ENCODE measurements around the gene ZNF235. TPM values are rescaled to one million over a fixed set of nuclear protein-coding genes. Genes with fewer than 3 reads are reported as not detected.

Gene ZNF235
- total RNA-seq, 1 donor from 2014 or later: 14.4 TPM

DNA sequence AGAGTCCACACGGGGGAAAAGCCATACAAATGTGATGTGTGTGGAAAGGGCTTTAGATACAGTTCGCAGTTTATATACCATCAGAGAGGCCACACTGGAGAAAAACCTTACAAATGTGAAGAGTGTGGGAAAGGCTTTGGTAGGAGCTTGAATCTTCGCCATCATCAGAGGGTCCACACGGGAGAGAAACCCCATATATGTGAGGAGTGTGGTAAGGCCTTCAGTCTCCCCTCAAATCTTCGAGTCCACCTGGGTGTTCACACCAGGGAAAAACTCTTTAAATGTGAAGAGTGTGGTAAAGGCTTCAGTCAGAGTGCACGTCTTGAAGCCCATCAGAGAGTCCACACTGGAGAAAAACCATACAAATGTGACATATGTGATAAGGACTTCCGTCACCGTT lies 68.4 kb downstream of the ZNF235 start:
- no peak for DNase-seq
- H3K36me3 Mint-ChIP-seq (ENCODE audit: unreplicated experiment): peaks cover 45% of the 10 kb centered on the region
- no peak overlapping the region for H3K4me3 Mint-ChIP-seq (ENCODE audit: unreplicated experiment)
- no peak for TF ChIP-seq CTCF (IDR thresholded peaks at IDR 0.05; ENCODE audit: partially characterized antibody, unreplicated experiment)
- no peaks in the 10 kb centered on the region for H3K4me1 Mint-ChIP-seq (ENCODE audit: low read depth, unreplicated experiment)
- H3K27ac Mint-ChIP-seq (ENCODE audit: unreplicated experiment): no peak overlapping the region
- peaks cover 1% of the 10 kb centered on the region for H3K9me3 Mint-ChIP-seq (ENCODE audit: unreplicated experiment)
- H3K27me3 Mint-ChIP-seq (ENCODE audit: unreplicated experiment): no peaks in the 10 kb centered on the region

Other genes starting within 250 kb of the ZNF235 start
- 3.9 TPM for gene ZNF284, start 232.9 kb downstream of the ZNF235 start, total RNA-seq (ENCODE audit: unreplicated experiment)
- gene ZNF224, start 210.7 kb downstream of the ZNF235 start, total RNA-seq (ENCODE audit: unreplicated experiment): 20.1 TPM
- gene ZNF225, start 191.6 kb downstream of the ZNF235 start, total RNA-seq (ENCODE audit: unreplicated experiment): 7.1 TPM
- 19.2 TPM for gene ZNF234, start 163.5 kb downstream of the ZNF235 start, total RNA-seq (ENCODE audit: unreplicated experiment)
- gene ZNF226, start 139.9 kb downstream of the ZNF235 start, total RNA-seq (ENCODE audit: unreplicated experiment): 27.9 TPM
- gene ZNF227, start 92.5 kb downstream of the ZNF235 start, total RNA-seq (ENCODE audit: unreplicated experiment): 26.4 TPM
- gene ZNF233, start 45.1 kb downstream of the ZNF235 start, total RNA-seq (ENCODE audit: unreplicated experiment): 5.8 TPM
- 7.6 TPM for gene ZNF112, start 51.7 kb upstream of the ZNF235 start, total RNA-seq (ENCODE audit: unreplicated experiment)
- 5.2 TPM for gene ZNF285, start 96.6 kb upstream of the ZNF235 start, total RNA-seq (ENCODE audit: unreplicated experiment)
- 15.2 TPM for gene ZNF229, start 143.4 kb upstream of the ZNF235 start, total RNA-seq (ENCODE audit: unreplicated experiment)
- gene ZNF180, start 195.5 kb upstream of the ZNF235 start, total RNA-seq (ENCODE audit: unreplicated experiment): 12.3 TPM
- gene CEACAM20, start 224.7 kb upstream of the ZNF235 start, total RNA-seq (ENCODE audit: unreplicated experiment): not detected

Data from glutamatergic neuron (in vitro differentiated cells).